GM19438 (cell line): ENCODE measurements around the gene SH3GL2.
"Not testable (repeated sequence)": the region's sequence is repeated elsewhere in the genome, so short reads cannot be mapped to it uniquely, and the experiment has no call there.

Experiments
- ATAC-seq: cut with Tn5 transposase; IDR thresholded peaks from one replicate; pipeline ENCODE4 v1.9.1; 2021; ENCODE audit warnings: low read depth; ENCODE audit not compliant: unreplicated experiment

SH3GL2 gene

DNA sequence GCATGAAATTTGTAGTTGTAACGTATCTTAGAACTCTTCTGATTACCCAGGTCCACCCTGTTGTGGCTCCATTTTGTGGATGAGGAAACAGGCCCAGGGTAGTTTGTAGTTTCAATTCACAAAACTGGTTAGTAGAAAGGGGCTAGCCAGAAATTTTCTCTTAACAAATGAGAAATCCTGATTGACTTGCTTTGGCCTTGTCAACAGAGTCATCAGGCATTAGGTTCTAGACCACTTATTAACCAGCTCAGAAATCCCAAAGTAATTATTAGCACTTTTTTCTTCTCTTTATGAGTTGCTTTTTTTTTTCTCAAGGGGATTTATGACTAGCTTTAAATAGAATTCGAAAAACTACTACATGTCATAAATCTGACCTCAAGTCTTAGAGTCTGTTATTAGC lies 160.2 kb downstream of the SH3GL2 start:
- no peak for ATAC-seq

DNA sequence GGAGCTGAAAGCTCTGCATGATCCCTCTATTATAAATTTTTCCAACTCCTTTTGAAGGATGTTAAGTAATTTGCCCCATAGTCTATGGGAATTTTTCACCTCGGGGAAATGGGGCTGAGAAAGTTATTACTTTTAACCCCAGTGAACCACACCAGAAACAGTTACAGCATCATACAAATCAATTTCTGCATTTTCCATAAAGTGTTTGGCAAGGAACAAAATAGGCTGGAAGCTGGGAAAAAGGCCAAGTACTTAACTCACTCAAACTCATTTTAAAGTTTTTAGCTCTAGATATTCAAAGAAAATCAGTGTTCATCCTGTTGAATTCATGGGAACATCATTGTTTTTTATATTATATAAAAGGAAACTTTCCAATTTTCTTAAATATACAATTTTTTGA lies 160.9 kb downstream of the SH3GL2 start:
- no peak for ATAC-seq

DNA sequence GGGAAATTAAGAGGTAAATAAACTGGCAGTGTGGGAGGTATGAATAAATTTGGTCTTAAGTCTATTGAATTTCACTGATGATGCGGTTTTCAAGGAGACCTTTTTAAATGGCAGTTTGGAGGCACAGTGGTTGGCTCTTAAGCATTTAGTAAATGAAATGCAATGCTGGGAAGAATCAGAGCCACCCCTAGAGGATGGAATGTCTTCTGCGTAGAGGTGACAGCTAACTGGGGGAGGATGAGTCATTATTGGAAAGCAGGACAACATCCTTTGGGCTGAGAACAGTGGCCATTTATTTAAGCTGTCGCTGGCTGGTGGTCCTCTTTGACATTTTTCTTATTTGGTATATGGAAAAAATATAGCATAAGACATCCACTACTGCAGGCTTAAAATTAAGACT lies 163.2 kb downstream of the SH3GL2 start:
- ATAC-seq = no peak

DNA sequence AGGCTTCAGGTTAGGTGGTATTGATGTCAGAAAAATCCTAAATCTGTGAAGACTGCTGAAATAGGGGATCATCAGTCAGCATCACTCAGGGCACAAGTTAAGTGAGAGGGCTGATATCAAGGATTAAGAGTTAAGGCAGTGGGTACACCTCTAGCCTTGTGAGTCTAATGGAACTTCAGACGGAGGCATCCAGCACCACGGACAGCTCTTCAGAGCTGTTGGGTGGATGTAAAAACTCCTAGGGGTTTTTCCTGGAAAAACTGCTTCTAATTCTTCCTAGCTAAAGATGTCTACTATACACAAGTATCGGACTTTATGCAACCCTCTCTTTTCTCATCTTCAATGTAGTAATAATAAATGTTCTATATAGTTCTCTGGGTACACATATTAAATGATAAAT lies 165.9 kb downstream of the SH3GL2 start:
- ATAC-seq = no peak

DNA sequence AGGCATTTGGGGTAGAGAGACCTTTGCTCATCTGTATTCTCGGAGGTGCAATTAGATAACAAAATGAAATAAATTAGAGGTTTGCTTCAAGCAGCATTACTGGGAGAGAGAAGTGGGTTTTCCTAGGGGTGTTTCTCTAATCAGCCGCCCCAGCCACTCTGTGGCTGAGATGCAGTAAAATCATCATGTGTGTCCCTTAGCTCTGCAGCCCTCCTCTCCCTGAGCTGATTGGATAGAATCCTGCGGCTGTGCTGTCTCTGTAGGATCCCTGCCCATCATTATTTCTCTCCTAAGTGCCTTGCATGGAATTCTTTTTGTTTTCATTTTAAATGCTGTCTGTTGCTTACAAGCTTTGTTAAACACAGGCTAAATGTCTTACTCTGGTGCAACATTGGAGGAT lies 171.4 kb downstream of the SH3GL2 start:
- ATAC-seq = no peak

DNA sequence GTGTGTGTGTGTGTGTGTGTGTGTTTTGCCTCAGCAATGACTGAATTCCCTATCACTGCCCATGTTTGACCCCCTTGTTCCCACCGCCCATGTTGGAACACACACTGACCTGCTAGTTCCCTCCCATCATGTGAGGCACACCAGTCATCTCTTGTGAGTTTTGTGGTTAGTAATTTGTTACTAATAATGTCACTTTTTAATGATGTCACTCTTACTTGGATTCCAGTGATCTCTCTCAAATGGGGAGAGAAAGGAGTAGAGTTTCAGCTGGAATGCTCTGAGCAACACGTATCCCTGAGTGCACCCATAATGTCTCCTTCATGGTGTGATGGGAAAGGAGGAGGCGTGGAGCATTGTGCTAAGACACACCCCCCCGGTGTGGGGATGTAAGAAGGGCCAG lies 172.6 kb downstream of the SH3GL2 start:
- no peak for ATAC-seq

DNA sequence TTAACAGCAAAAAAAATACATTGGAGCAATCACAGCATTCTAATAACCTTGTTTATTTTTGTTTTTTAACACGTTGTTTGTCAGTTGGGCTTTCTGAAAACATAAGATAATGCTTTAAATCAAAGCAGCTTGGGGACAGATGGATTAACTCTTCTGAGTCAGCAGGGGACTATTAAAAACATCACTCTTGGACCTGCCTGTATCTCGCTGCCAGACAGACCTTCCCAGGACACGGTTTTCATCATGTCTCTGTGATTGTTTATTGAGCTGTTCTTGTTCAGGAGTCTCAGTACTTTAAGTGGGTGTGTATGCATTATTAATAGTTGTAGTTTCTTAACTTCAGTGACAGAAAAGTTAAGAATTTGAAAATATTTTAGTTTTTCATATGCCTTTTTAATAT lies 173.2 kb downstream of the SH3GL2 start:
- ATAC-seq = no peak

DNA sequence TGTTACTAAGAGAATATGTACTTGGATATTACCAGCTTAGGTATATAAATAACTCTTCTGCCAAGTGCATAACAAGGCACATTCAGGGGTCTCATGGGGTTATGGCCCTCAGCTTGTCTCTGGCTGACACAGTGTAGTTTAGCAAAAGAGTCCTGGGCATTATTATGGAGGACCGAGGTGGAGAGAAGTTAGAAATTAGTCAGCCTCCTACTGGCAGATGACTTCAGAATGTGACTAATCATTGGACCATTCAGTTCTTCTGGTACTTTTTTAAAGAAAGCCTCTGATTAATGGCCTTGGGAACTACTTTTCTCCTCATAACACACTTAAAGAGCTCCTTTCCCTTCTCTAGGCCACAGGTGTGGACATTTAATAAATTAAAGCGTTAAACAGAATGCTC lies 178.9 kb downstream of the SH3GL2 start:
- no peak for ATAC-seq

DNA sequence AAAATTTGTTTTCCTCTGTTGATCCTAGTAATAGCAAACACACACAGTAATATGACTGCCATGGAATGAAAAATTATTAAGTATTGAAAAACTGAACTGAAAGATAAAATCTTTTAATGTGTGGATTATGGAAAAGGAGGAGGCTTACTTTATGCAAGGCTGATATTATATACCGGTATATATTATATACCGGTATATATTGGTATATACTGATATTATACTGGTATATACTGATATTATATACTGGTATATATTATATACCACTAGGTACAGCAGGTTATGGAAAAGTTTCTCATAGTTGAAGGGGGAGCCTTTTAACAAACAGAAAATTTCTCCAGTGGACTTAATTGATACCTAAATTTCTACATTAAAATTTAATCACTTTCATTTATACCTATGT lies 181.4 kb downstream of the SH3GL2 start:
- no peak for ATAC-seq

DNA sequence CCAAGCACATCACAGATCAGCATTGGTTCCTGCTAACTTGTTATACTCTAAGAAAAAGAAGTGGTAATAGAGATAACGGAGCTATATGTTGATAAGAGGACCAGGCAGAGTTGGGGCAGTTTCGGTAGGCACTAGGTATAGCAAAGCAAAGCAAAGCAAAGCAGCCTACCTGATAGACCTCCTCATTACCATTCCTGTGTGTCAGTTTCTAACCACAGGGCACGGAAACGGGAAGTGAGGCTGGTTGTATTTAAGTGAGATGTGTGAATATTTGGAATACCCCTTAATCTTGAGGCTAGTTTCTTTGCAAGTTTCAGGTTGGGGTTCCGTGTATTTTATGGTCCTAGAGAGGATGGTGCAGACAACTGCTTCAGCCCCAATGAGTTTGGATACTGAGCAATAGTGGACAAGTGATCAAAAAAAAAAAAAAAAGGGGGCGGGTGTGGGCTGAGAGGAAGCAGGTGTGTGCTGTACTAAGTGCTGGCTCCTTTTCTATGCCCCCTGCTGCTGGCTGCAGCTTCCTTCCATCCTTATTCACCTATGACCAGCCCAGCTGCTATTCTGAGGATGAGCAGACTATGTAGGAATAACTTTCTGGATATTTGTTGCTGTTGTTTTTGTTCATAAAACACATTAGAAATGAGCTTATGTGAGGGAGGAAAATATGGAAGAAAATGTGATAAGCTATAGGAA lies 183.3 kb downstream of the SH3GL2 start:
- no peak for ATAC-seq

DNA sequence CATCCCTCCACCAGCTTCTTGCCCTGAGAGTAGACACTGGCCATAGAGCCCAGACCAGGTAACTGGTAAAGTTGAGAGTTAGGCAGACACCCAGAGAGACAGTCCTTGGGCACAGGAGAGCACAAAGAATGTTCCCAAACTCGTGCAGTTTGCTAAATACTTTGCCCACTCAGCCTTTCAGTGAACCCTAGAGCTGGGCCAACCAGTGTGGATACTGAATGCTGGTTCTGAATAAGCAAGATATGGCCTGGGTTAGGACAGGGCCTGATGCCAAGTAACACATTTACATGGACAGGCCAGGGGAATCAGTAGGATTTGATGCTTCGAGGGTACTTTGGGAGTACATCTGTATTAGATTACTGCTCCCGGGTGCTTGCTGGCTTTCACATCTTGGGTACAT lies 185.4 kb downstream of the SH3GL2 start:
- no peak for ATAC-seq

DNA sequence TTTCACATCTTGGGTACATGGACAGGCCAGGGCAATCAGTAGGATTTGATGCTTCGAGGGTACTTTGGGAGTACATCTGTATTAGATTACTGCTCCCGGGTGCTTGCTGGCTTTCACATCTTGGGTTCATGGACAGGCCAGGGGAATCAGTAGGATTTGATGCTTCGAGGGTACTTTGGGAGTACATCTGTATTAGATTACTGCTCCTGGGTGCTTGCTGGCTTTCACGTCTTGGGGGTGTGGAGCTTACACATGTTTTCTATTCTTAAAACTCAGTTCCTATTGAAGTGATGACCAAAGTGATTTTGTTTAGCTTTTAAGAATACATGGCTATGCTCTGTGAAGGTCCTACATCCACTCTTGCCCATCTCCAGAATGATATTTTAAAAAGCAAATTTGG lies 186.3 kb downstream of the SH3GL2 start:
- ATAC-seq = not testable (repeated sequence)

DNA sequence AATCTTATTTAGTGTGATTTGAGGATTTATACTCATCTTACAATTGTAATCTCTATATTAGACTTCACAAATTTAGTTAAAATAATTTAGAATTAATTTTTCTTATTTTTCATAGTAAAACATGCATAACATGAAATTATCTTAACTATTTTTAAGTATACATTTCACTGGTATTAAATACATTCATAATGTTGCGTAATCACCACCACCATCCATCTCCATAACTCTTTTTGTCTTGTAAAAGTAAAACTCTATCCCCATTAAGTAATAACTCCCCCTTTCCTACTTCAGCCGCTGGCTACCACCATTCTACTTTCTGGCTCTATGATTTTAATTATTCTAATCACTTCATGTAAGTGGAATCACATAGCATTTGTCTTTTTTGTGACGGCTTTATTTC lies 193.4 kb downstream of the SH3GL2 start:
- ATAC-seq = no peak

DNA sequence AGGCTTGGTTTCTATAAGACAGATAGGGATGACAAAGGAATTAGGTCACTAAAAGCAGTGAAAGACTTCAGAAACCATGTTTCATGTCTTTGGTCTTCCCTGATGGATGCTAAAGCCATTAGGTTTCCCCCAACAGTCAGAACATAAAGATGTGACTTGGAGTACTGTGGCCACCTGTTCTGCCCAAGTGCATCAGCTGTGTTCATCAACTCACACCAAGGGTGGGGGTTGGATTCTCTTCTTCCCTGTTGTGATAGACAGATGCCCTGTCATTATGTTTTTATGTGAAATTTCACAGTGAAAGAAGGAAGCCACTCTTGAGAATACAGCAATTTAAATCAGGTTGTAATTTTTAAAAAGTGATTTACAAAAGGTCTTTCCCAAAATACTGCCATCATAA lies 196.8 kb downstream of the SH3GL2 start:
- ATAC-seq = no peak

DNA sequence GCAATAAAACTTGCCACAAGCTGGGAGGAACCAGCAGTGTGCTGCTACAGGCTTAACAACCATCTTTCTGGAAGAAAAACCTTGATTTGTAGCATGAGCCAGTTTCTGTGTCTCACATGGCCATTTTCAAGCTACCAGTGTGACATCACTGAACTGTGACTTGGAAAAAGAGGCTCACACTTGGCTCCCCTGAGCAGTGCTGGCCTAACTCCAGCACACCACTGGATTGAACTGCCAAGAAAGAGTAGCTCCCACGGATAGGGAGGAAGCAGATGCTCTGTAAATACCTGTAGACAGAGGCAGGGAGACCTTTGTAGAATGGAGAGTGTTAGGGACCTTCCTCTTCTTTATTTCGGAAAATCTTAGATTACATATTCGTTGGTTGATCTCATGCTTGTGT lies 197.9 kb downstream of the SH3GL2 start:
- no peak for ATAC-seq

DNA sequence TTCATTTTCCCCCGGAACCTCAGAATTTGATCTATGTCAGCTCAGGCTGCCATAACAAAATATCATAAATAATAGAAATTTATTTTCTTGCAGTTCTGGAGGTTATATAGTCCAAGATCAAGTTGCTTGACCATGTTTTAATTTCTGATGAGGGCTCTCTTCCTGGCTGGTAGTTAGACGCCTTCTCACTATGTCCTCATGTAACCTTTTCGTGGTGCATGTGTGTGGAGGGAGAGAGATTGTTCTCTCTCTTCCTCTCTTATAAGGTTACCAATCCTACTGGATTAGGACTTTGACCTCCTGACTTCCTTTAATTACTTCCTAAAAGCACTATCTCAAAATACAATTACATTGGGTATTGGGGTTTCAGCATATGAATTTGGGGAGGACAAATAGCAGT lies 198.6 kb downstream of the SH3GL2 start:
- no peak for ATAC-seq

DNA sequence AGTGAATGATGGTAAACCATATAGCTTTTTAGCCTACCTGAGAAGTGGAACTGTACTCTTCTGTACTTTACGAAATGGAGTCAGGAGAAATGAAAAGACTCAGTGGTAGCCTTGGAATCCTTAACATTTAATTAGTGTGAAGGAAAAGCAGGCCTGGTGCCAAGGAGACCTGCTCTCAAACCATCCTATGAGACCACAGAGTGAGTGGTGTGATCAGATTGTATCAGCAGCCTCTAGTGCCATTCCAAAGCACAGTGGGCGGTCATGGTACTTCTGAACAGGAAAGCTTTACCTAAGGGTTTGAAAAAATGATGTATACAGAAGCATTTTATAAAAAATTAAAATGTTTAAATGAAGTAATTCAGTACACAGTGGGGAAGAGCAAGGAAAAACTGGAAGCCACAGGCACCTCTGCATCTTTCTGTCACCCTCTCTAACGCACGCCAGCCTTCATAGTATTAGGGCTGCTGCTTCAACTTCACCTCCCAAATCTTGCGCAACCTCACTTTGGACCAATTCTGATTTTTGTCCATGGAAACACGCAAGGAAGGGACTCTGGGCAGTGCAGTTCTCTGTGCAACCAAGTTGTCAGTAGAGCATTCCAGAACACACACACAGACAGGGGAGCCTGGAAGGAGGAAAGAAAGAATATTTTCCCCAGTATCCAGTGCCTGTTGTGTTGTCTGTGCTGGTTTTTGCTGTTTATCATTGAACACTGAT lies 203.7 kb downstream of the SH3GL2 start:
- no peak for ATAC-seq

DNA sequence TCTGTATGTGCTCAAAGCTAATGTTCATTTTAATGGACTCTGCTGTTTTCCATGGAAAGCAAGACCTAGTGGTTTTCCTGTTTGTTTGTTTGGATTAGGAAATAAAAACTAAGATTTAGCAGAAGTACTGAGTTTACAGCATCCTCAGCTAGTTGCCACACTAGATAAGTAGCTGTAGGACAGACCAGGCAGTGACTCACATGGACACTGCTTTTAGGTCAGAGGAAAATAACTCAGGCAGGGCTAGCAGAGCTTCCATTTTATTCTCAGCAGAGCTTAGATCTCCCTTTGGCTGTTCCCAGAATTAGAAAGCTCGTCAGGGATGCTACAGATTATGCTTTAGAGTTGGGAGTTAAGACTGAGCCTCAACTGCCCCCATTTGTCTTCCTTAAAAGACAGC lies 204.4 kb downstream of the SH3GL2 start:
- no peak for ATAC-seq

DNA sequence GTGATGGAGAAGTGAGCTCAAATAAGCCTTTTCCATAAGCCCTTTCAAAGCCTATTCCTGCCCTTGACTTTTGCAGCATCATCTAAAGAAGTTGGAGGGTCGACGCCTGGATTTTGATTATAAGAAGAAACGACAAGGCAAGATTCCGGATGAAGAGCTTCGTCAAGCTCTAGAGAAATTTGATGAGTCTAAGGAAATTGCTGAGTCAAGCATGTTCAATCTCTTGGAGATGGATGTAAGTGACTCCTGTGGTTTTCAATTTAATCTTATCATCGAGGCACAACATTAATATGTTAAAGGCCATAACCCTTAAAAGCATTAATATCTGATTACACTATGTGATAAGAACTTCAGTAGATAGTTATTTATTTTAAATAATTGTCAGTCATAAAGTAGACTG lies 210.4 kb downstream of the SH3GL2 start:
- no peak for ATAC-seq

DNA sequence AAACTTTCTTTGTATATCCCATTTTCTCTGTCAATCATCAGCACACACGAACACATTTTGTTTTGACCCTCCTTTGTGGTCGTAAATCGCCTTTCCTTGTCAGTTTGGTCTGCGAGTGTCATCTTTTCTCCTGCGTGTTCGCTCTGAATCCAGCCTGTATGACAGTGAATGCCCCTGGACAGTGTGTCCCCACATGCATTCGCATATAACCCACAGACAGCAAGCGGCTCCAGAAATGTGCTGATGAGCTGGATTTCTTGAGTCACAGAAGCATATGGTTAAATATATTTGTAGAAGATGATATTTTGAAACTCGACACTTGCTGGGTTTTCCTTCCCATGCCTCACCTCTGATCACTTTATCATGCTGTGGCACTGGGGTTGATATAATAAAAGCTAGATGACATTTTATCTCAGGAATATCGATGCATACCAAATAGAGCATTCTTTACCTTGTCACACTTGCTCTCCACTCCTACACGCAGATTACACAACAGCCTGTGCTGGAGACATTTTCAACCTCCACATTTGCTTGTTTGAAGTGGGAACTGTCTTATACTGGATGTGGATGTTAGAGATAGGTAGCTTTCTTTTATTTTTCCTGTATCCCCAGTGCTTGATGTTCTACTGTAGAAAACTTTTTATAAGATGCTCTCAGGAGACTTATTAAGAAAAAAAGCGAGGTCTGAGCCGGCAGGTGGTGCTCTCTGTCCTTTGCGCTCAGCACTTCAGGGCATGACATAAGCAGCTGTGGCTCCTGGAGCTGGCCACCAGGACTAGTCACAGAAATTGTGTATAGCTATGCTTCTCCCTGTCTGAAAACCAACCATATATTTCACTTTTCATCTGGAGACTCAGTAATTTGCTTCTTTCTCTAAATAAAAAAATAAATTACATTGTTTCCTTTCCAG lies 215.1 kb downstream of the SH3GL2 start:
- ATAC-seq = no peak

DNA sequence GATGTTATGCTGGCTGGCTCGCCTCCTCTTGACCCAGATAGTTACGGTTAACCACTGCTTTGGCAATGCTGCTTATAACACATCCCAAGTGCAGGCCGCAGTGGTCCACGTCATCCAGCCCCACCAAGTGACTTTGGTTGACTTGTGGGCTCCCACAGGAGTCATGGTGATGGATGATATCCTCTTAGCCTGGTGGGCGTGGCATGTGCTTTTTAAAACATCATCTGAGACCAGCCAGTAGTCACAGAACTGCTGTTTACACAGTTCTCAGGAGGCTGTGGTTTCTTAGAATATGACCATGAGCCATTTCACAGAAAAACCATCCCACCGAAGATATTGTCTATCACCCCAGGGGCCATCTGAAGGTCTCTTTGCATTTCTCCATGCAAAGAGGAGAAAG lies 216.9 kb downstream of the SH3GL2 start:
- ATAC-seq = no peak
